Gastroesophageal sphincter (tissue), 4 donors: ENCODE measurements around the gene BYSL. TPM values are rescaled to one million over a fixed set of nuclear protein-coding genes. Genes with fewer than 3 reads are reported as not detected.

ENCODE experiments used
- ATAC-seq: fragments of 150-250 bp; one replicate; pipeline ENCODE4 v1.9.1; 2016; ENCODE audit warnings: mild to moderate bottlenecking, moderate library complexity
- H3K27ac ChIP-seq, 4 donors: fragments of 200-600 bp; sonication (generic) in 3 of 4; 1 replicate in 3 of 4; 2 replicates in 1 of 4; pipeline ENCODE4 v1.5.1; 2016 to 2019
- H3K27me3 ChIP-seq: fragments of 200-600 bp; sonication (generic); one replicate; pipeline ENCODE4 v1.5.1; 2019
- H3K36me3 ChIP-seq, 2 donors: fragments of 200-600 bp; sonication (generic); one replicate each; pipeline ENCODE4 v1.5.1; 2019; ENCODE audit warnings: control low read depth in 1 of 2
- H3K4me1 ChIP-seq, 3 donors: fragments of 200-600 bp; sonication (generic); 1 replicate in 2 of 3; 2 replicates in 1 of 3; pipeline ENCODE4 v1.5.1; 2016 to 2019; ENCODE audit warnings: control low read depth in 2 of 3
- H3K4me3 ChIP-seq, 2 donors: fragments of 200-600 bp; sonication (generic); one replicate each; pipeline ENCODE4 v1.5.1; 2019; ENCODE audit warnings: mild to moderate bottlenecking in 1 of 2, moderate library complexity in 1 of 2
- H3K9me3 ChIP-seq, 3 donors: fragments of 200-600 bp; sonication (generic); one replicate each; pipeline ENCODE4 v1.5.1; 2017 to 2019; ENCODE audit warnings: control low read depth in 2 of 3
- CTCF ChIP-seq, 4 experiments: fragments of 200-600 bp in 2 of 4; fragments of 450-650 bp in 2 of 4; sonication (generic) in 1 of 4; IDR thresholded peaks; one replicate each; pipeline ENCODE4 v1.5.1; 2017 to 2019; ENCODE audit warnings: antibody characterized with exemption in 4 of 4, mild to moderate bottlenecking in 2 of 4, moderate library complexity in 2 of 4
- EP300 ChIP-seq: sonication (generic); formaldehyde crosslinking; IDR thresholded peaks from one replicate; pipeline ENCODE4 v1.6.1; 2017; ENCODE audit warnings: antibody characterized with exemption, mild to moderate bottlenecking
- POLR2A ChIP-seq, 2 donors: fragments of 450-650 bp; IDR thresholded peaks; one replicate each; pipeline ENCODE4 v1.6.1; 2017; ENCODE audit warnings: antibody characterized with exemption in 2 of 2, mild to moderate bottlenecking in 2 of 2, moderate library complexity in 1 of 2
- POLR2AphosphoS5 ChIP-seq: sonication (generic); formaldehyde crosslinking; IDR thresholded peaks from one replicate; pipeline ENCODE4 v1.6.1; 2017; ENCODE audit warnings: antibody characterized with exemption
- WGBS, 2 donors: methylation state at CpG; one replicate each; pipeline ENCODE4 v1.1.5; 2018; ENCODE audit warnings: low coverage in 1 of 2; 5-methylcytosine and 5-hydroxymethylcytosine counted together
- total RNA-seq, 4 donors: library from RNA; depleted of rRNA; stranded (reverse); fragments of >200 nt; gene quantifications; one replicate each; pipeline ENCODE4 v1.1.0, GENCODE V29; 2016

Gene BYSL
- total RNA-seq, 4 donors from 2014 or later = 7.2 to 10.3 (median 8.3) TPM

GRCh38 chr6:41895300-41896233 is 25.7 kb upstream of the BYSL start, which contains the start of gene USP49:
Gene USP49, minus strand, starts transcription at chr6:41895375. Its CDS starts 88,392 bp downstream, at chr6:41806983.
- Histone ChIP-seq H3K27ac (peak within 1 kb of the TSS; percentile 26 to 87 (median 84)), H3K27me3 (no peaks in the 10 kb centered on the region), H3K4me1 (peaks cover 3 to 19% (median 13%) of the 10 kb centered on the region in 3 donors), H3K36me3 (peaks cover 0 to 9% of the 10 kb centered on the region in 2 donors), H3K9me3 (no peaks in the 10 kb centered on the region), H3K4me3 (peak within 1 kb of the TSS; percentile 68 to 83)
- ATAC-seq = peak; percentile 98
- 2% methylated on average over 16 to 18 of the region's 55 CpGs for WGBS, 2 donors
- no peak for TF ChIP-seq EP300
- no peak for TF ChIP-seq POLR2AphosphoS5
- TF ChIP-seq CTCF (IDR thresholded peaks at IDR 0.05) = no peak
- TF ChIP-seq POLR2A (IDR thresholded peaks at IDR 0.05) = no peak

GRCh38 chr6:41896281-41896680 is 25.0 kb upstream of the BYSL start:
- H3K9me3 ChIP-seq = no peaks in the 10 kb centered on the region
- peaks cover 0 to 13% of the 10 kb centered on the region in 2 donors for H3K36me3 ChIP-seq
- peak overlapping the region in 1 of 4 donors; percentile 83 for H3K27ac ChIP-seq
- H3K27me3 ChIP-seq = no peaks in the 10 kb centered on the region
- TF ChIP-seq POLR2AphosphoS5 = no peak
- TF ChIP-seq CTCF (IDR thresholded peaks at IDR 0.05) = no peak
- no peak for TF ChIP-seq POLR2A (IDR thresholded peaks at IDR 0.05)
- TF ChIP-seq EP300 = no peak
- no peak for ATAC-seq
- 36 to 55% methylated on average over 3 of the region's 3 CpGs for WGBS, 2 donors
- peaks cover 3 to 19% (median 13%) of the 10 kb centered on the region in 3 donors for H3K4me1 ChIP-seq
- peak overlapping the region in 1 of 2 donors; percentile 83 for H3K4me3 ChIP-seq

GRCh38 chr6:41900861-41901260 is 20.4 kb upstream of the BYSL start:
- no peak for ATAC-seq
- Histone ChIP-seq H3K27ac (no peak overlapping the region), H3K27me3 (no peaks in the 10 kb centered on the region), H3K4me1 (peaks cover 3 to 7% (median 6%) of the 10 kb centered on the region in 3 donors), H3K4me3 (no peak overlapping the region), H3K9me3 (no peaks in the 10 kb centered on the region), H3K36me3 (peaks cover 0 to 49% of the 10 kb centered on the region in 2 donors)
- TF ChIP-seq POLR2A (IDR thresholded peaks at IDR 0.05) = no peak
- no peak for TF ChIP-seq POLR2AphosphoS5
- TF ChIP-seq CTCF (IDR thresholded peaks at IDR 0.05) = no peak
- no peak for TF ChIP-seq EP300
- 69 to 82% methylated on average over 1 of the region's 1 CpG for WGBS, 2 donors

GRCh38 chr6:41901882-41902519 is 19.3 kb upstream of the BYSL start:
- no peak for ATAC-seq
- TF ChIP-seq POLR2AphosphoS5 (no peak), EP300 (no peak), CTCF (IDR thresholded peaks at IDR 0.05) (peak in 1 of 4 experiments; percentile 8)
- WGBS, 2 donors = no CpG with 5 or more reads among the region's 1 CpG
- Histone ChIP-seq H3K27me3 (no peaks in the 10 kb centered on the region), H3K9me3 (no peaks in the 10 kb centered on the region), H3K27ac (no peak overlapping the region), H3K36me3 (peaks cover 0 to 61% of the 10 kb centered on the region in 2 donors), H3K4me3 (no peak overlapping the region), H3K4me1 (no peaks in the 10 kb centered on the region)
